H1 (cell line): Measurements from ENCODE around the gene LMBR1. TPM values are rescaled to one million over a fixed set of nuclear protein-coding genes. Genes with fewer than 3 reads are reported as not detected.

Experiments
- CTCF ChIA-PET: fragments of 300-600 bp; sonication (Branson Sonifier 250); formaldehyde crosslinking; loops from one replicate; lab custom pipeline; 2021; ENCODE audit not compliant: partially characterized antibody; lab: Charles Lee
- POLR2A ChIA-PET: fragments of 300-600 bp; sonication (Branson Sonifier 250); formaldehyde crosslinking; loops from one replicate; lab custom pipeline; 2021; ENCODE audit warnings: inconsistent platforms; ENCODE audit not compliant: partially characterized antibody; lab: Charles Lee
- DNase-seq, 2 experiments: peaks; one replicate each; pipeline versions ENCODE4 v3.0.0 to v3.0.0-alpha.2; 2010 to 2022; ENCODE audit warnings: low spot score in 2 of 2, low read depth in 1 of 2, mixed read lengths in 1 of 2
- FAIRE-seq: peaks from 2 replicates; lab custom pipeline; 2011; peaks lifted over from hg19 to GRCh38; lab: Jason Lieb, UNC
- H2AFZ ChIP-seq: 2 replicates; pipeline ENCODE4 v1.8.1; 2012; ENCODE audit warnings: low read length, inconsistent platforms
- H2AK5ac ChIP-seq: 2 replicates; pipeline ENCODE4 v1.6.1; 2013; ENCODE audit warnings: low read depth, low read length
- H2BK120ac ChIP-seq: replicated peaks from 2 replicates; pipeline ENCODE3; 2013; ENCODE audit warnings: low read depth, low read length, inconsistent platforms
- H2BK12ac ChIP-seq: 2 replicates; pipeline ENCODE4 v1.6.1; 2013; ENCODE audit warnings: low read depth, low read length
- H2BK15ac ChIP-seq: 2 replicates; pipeline ENCODE4 v1.6.1; 2013; ENCODE audit warnings: low read length
- H2BK20ac ChIP-seq: 2 replicates; pipeline ENCODE4 v1.6.1; 2013; ENCODE audit warnings: low read length
- H2BK5ac ChIP-seq: 2 replicates; pipeline ENCODE4 v1.6.1; 2013; ENCODE audit warnings: low read depth, low read length
- H3K14ac ChIP-seq: 2 replicates; pipeline ENCODE4 v1.6.1; 2013; ENCODE audit warnings: inconsistent platforms; ENCODE audit not compliant: insufficient read length
- H3K18ac ChIP-seq: 2 replicates; pipeline ENCODE4 v1.6.1; 2013; ENCODE audit warnings: low read length; ENCODE audit errors: extremely low read depth
- H3K23ac ChIP-seq: 2 replicates; pipeline ENCODE4 v1.6.1; 2013; ENCODE audit warnings: inconsistent platforms; ENCODE audit not compliant: insufficient read length
- H3K23me2 ChIP-seq: 2 replicates; pipeline ENCODE4 v1.6.1; 2013; ENCODE audit warnings: low read depth, low read length
- H3K27ac ChIP-seq: 2 replicates; pipeline ENCODE4 v1.6.1; 2011; ENCODE audit warnings: low read depth, low read length, inconsistent platforms
- H3K27me3 ChIP-seq, 4 experiments: replicated peaks in 1 of 4; 1 replicate in 1 of 4; 2 replicates in 3 of 4; pipeline versions ENCODE4 v1.6.1 to v1.8.1; 2011 to 2013; ENCODE audit warnings: low read length in 3 of 4, mild to moderate bottlenecking in 3 of 4, inconsistent platforms in 2 of 4, mixed read lengths in 2 of 4, moderate library complexity in 1 of 4; ENCODE audit not compliant: control insufficient read depth in 3 of 4, insufficient read depth in 3 of 4; ENCODE audit errors: extremely low read depth in 1 of 4
- H3K36me3 ChIP-seq, 4 experiments: 2 replicates each; pipeline versions ENCODE4 v1.6.1 to v1.8.1; 2011 to 2013; ENCODE audit warnings: mild to moderate bottlenecking in 4 of 4, low read length in 3 of 4, moderate library complexity in 2 of 4, control low read depth in 1 of 4, inconsistent platforms in 1 of 4; ENCODE audit not compliant: insufficient read depth in 4 of 4, control insufficient read depth in 2 of 4
- H3K4ac ChIP-seq: replicated peaks from 2 replicates; pipeline ENCODE3; 2013; ENCODE audit warnings: low read length, low read depth, mixed read lengths, inconsistent platforms; ENCODE audit not compliant: insufficient read length
- H3K4me1 ChIP-seq, 4 experiments: replicated peaks in 1 of 4; 1 replicate in 1 of 4; 2 replicates in 3 of 4; pipeline versions ENCODE4 v1.6.1 to v1.8.1; 2011 to 2013; ENCODE audit warnings: low read length in 3 of 4, inconsistent platforms in 2 of 4, mixed read lengths in 1 of 4; ENCODE audit not compliant: insufficient read depth in 4 of 4, control insufficient read depth in 3 of 4
- H3K4me2 ChIP-seq, 2 experiments: 2 replicates each; pipeline versions ENCODE4 v1.6.1 to v1.8.1; 2011 to 2013; ENCODE audit warnings: low read depth in 2 of 2, low read length in 2 of 2, control low read depth in 1 of 2, inconsistent platforms in 1 of 2, mild to moderate bottlenecking in 1 of 2; ENCODE audit not compliant: insufficient read depth in 1 of 2
- H3K4me3 ChIP-seq, 4 experiments: fragments of 200-600, 300-600 bp in 1 of 4; sonication (generic), shearing (Covaris generic), sonication (Bioruptor Twin) in 1 of 4; 2 replicates each; pipeline versions ENCODE4 v1.5.1 to v1.8.1; 2011 to 2016; ENCODE audit warnings: low read length in 4 of 4, low read depth in 3 of 4, control low read depth in 2 of 4, inconsistent platforms in 2 of 4, mild to moderate bottlenecking in 2 of 4, mixed read lengths in 1 of 4, moderate library complexity in 1 of 4; ENCODE audit not compliant: insufficient read depth in 2 of 4; ENCODE audit errors: extremely low read depth in 1 of 4
- H3K56ac ChIP-seq: replicated peaks from 2 replicates; pipeline ENCODE3; 2013; ENCODE audit warnings: low read depth, mild to moderate bottlenecking, mixed read lengths, low read length, inconsistent platforms; ENCODE audit not compliant: insufficient read length
- H3K79me1 ChIP-seq: 2 replicates; pipeline ENCODE4 v1.6.1; 2013; ENCODE audit warnings: low read depth, low read length, control low read depth
- H3K79me2 ChIP-seq, 2 experiments: 2 replicates each; pipeline versions ENCODE4 v1.6.1 to v1.8.1; 2012 to 2013; ENCODE audit warnings: low read length in 2 of 2, mild to moderate bottlenecking in 2 of 2, inconsistent platforms in 1 of 2; ENCODE audit not compliant: insufficient read depth in 2 of 2, control insufficient read depth in 1 of 2
- H3K9ac ChIP-seq, 4 experiments: replicated peaks in 1 of 4; 1 replicate in 1 of 4; 2 replicates in 3 of 4; pipeline versions ENCODE4 v1.6.1 to v1.8.1; 2011 to 2013; ENCODE audit warnings: low read depth in 3 of 4, low read length in 3 of 4, control low read depth in 2 of 4, mild to moderate bottlenecking in 2 of 4, moderate library complexity in 2 of 4, inconsistent platforms in 1 of 4; ENCODE audit errors: extremely low read depth in 1 of 4
- H3K9me3 ChIP-seq, 2 experiments: 2 replicates each; pipeline versions ENCODE4 v1.6.1 to v1.8.1; 2012 to 2013; ENCODE audit warnings: mild to moderate bottlenecking in 2 of 2, moderate library complexity in 2 of 2, control low read depth in 1 of 2, inconsistent platforms in 1 of 2, low read depth in 1 of 2, low read length in 1 of 2, mixed read lengths in 1 of 2; ENCODE audit not compliant: insufficient read depth in 2 of 2
- H4K20me1 ChIP-seq, 2 experiments: replicated peaks in 1 of 2; 2 replicates each; pipeline versions ENCODE3 to v1.8.1; 2011 to 2013; ENCODE audit warnings: inconsistent platforms in 2 of 2, low read length in 2 of 2, mild to moderate bottlenecking in 1 of 2; ENCODE audit not compliant: insufficient read depth in 2 of 2, control insufficient read depth in 1 of 2
- H4K5ac ChIP-seq: 2 replicates; pipeline ENCODE4 v1.6.1; 2013; ENCODE audit warnings: low read length, low read depth, mixed read lengths, inconsistent platforms; ENCODE audit not compliant: insufficient read length
- H4K8ac ChIP-seq: 2 replicates; pipeline ENCODE4 v1.8.0; 2013; ENCODE audit warnings: mild to moderate bottlenecking, moderate library complexity, low read length, inconsistent platforms; ENCODE audit not compliant: insufficient read depth; ENCODE audit errors: extremely low read depth
- H4K91ac ChIP-seq: replicated peaks from 2 replicates; pipeline ENCODE3; 2013; ENCODE audit warnings: low read length, mixed read lengths, inconsistent platforms; ENCODE audit not compliant: insufficient read length
- CBX8 ChIP-seq: fragments of 300-800, 300-1000 bp; sonication (generic); IDR thresholded peaks from 2 replicates; pipeline ENCODE4 v1.7.1; 2016; ENCODE audit warnings: low read depth, low read length, borderline replicate concordance
- GTF2F1 ChIP-seq: IDR thresholded peaks from 2 replicates; pipeline ENCODE4 v1.6.1; 2012; ENCODE audit warnings: low read depth, low read length, improper control_type of control experiment, borderline replicate concordance
- JUND ChIP-seq: IDR thresholded peaks from 2 replicates; pipeline ENCODE4 v1.6.1; 2011; ENCODE audit warnings: mild to moderate bottlenecking, improper control_type of control experiment, low read length
- NANOG ChIP-seq: IDR thresholded peaks from 2 replicates; pipeline ENCODE4 v1.6.1; 2011; ENCODE audit warnings: low read length, low read depth, mild to moderate bottlenecking, inconsistent platforms; ENCODE audit not compliant: insufficient read depth, poor library complexity, severe bottlenecking
- RAD21 ChIP-seq, 2 experiments: IDR thresholded peaks in 1 of 2; conservative IDR thresholded peaks in 1 of 2; 2 replicates each; pipeline ENCODE4 v1.6.1; 2011; ENCODE audit warnings: low read depth in 2 of 2, low read length in 2 of 2, improper control_type of control experiment in 1 of 2, inconsistent platforms in 1 of 2, mild to moderate bottlenecking in 1 of 2, moderate library complexity in 1 of 2
- RFX5 ChIP-seq: IDR thresholded peaks from 2 replicates; pipeline ENCODE4 v1.6.1; 2011; ENCODE audit warnings: low read depth, low read length, improper control_type of control experiment, borderline replicate concordance
- RNF2 ChIP-seq: fragments of 200-900, 300-1000 bp; sonication (generic); IDR thresholded peaks from 2 replicates; pipeline ENCODE4 v1.7.1; 2016; ENCODE audit warnings: borderline replicate concordance, low read depth, mild to moderate bottlenecking, antibody characterized with exemption, low read length; ENCODE audit not compliant: poor library complexity, severe bottlenecking; ENCODE audit errors: missing control alignments
- SIRT6 ChIP-seq: IDR thresholded peaks from one replicate; pipeline ENCODE4 v1.7.1; 2012; ENCODE audit warnings: low read length, inconsistent platforms
- TAF1 ChIP-seq: IDR thresholded peaks from 2 replicates; pipeline ENCODE4 v1.6.1; 2011; ENCODE audit warnings: mild to moderate bottlenecking, low read depth, low read length
- TAF7 ChIP-seq: optimal IDR thresholded peaks from 2 replicates; pipeline ENCODE3; 2011; ENCODE audit warnings: low read depth, mild to moderate bottlenecking, inconsistent platforms, low read length, moderate library complexity, borderline replicate concordance
- TEAD4 ChIP-seq: IDR thresholded peaks from 2 replicates; pipeline ENCODE4 v1.6.1; 2012; ENCODE audit warnings: low read depth, low read length, inconsistent platforms, mixed read lengths
- WGBS, 2 experiments: shearing (Covaris generic) in 1 of 2; methylation state at CpG; one replicate each; pipeline versions ENCODE4 v1.1.6 to v1.1.7; 2013 to 2015; ENCODE audit warnings: low lambda C conversion rate in 2 of 2, mixed read lengths in 2 of 2, inconsistent platforms in 1 of 2, low coverage in 1 of 2, missing lambda C conversion rate in 1 of 2; ENCODE audit not compliant: insufficient replicate concordance in 2 of 2, insufficient coverage in 1 of 2, insufficient read length in 1 of 2; ENCODE audit errors: extremely low coverage in 1 of 2, missing lambda C conversion rate in 1 of 2; 5-methylcytosine and 5-hydroxymethylcytosine counted together
- polyA plus RNA-seq, 7 experiments: library from polyadenylated mRNA; depleted of rRNA in 3 of 7; stranded (reverse) in 5 of 7; unstranded in 2 of 7; fragments of >200 nt in 5 of 7; fragments of 200-250 nt in 2 of 7; gene quantifications; 1 replicate in 5 of 7; 2 replicates in 1 of 7; 4 replicates in 1 of 7; pipeline versions ENCODE4 v1.2.1 to v1.2.3, GENCODE V29; 2011 to 2013; ENCODE audit warnings: missing spikeins in 2 of 7, mixed read lengths in 2 of 7
- total RNA-seq: library from RNA; stranded (reverse); fragmentation: NEBNext Ultra II Directional; extraction: Animal tissue kit (Norgen Biotek cat#: 25700); gene quantifications from 2 replicates; pipeline ENCODE4 v1.2.1, GENCODE V29; 2021
- TF ChIP-seq, protein P1 (sequence below): IDR thresholded peaks from 2 replicates; pipeline ENCODE4 v1.6.1; 2012; ENCODE audit warnings: inconsistent platforms
- TF ChIP-seq, protein P2 (sequence below): IDR thresholded peaks from 2 replicates; pipeline ENCODE4 v1.6.1; 2012; ENCODE audit warnings: inconsistent platforms

LMBR1 gene
- total and polyA plus RNA-seq, 2 of the 8 experiments (the other 6 are each of a cell fraction or from before 2014, with no cell fraction given), result 15.1 to 70.4 TPM

DNA sequence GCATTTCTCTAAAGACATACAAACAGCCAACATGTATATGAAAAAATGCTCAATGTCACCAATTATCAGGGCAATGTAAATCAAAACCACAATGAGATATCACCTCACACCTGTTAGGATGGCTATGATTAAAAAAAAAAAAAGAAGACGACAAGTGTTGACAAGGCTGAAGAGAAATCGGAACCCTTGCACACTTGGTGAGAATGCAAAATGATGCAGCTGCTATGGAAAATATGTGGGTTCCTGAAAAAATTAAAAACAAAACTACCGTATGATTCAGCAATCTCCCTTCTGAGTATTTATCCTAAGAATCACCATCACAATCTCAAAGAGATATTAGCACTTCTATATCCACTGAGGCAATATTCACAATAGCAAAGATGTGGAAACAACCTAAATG, 11.3 kb downstream of the LMBR1 start:
- POLR2A ChIA-PET, result no interaction called here
- CTCF ChIA-PET, result no interaction called here
- H3K79me2 ChIP-seq, result peaks cover 9 to 89% of the 10 kb centered on the region in 2 experiments
- TF ChIP-seq RFX5, result no peak
- TF ChIP-seq, protein P1, sequence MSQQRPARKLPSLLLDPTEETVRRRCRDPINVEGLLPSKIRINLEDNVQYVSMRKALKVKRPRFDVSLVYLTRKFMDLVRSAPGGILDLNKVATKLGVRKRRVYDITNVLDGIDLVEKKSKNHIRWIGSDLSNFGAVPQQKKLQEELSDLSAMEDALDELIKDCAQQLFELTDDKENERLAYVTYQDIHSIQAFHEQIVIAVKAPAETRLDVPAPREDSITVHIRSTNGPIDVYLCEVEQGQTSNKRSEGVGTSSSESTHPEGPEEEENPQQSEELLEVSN, result no peak
- no peak for TF ChIP-seq SIRT6
- TF ChIP-seq CBX8, result no peak
- TF ChIP-seq GTF2F1, result no peak
- TF ChIP-seq RNF2, result no peak
- TF ChIP-seq TAF1, result no peak
- TF ChIP-seq NANOG, result no peak
- TF ChIP-seq JUND, result no peak
- TF ChIP-seq, protein P2, sequence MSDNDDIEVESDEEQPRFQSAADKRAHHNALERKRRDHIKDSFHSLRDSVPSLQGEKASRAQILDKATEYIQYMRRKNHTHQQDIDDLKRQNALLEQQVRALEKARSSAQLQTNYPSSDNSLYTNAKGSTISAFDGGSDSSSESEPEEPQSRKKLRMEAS, result no peak
- TF ChIP-seq RAD21 (IDR thresholded peaks at IDR 0.05 in 1 of 2, conservative IDR thresholded peaks at IDR 0.05 in 1 of 2; ENCODE audit: low read depth in 2 of 2, low read length in 2 of 2), result no peak
- no peak for TF ChIP-seq TEAD4
- TF ChIP-seq TAF7, result no peak

More for the DNA sequence above, 11.3 kb downstream of the LMBR1 start:
- no peak overlapping the region for H3K9ac ChIP-seq
- no peak overlapping the region for H3K4me3 ChIP-seq
- H2BK5ac ChIP-seq, result no peak overlapping the region
- no peak overlapping the region for H3K18ac ChIP-seq
- H3K4ac ChIP-seq, result no peak overlapping the region
- H3K9me3 ChIP-seq, result peaks cover 3 to 5% of the 10 kb centered on the region in 2 experiments; a peak in 1 of 4 replicates
- DNase-seq (no peak), FAIRE-seq (no peak)
- no peaks in the 10 kb centered on the region for H3K36me3 ChIP-seq
- 86% methylated on average over 3 of the region's 3 CpGs; no CpG with 5 or more reads in 1 of the 2 experiments for WGBS, 2 experiments
- no peak overlapping the region for H3K14ac ChIP-seq
- H3K27ac ChIP-seq, result no peak overlapping the region
- H4K5ac ChIP-seq, result no peak overlapping the region
- H3K27me3 ChIP-seq, result no peaks in the 10 kb centered on the region
- no peaks in the 10 kb centered on the region; a peak in 1 of 7 replicates for H3K4me1 ChIP-seq
- H3K56ac ChIP-seq, result no peak overlapping the region
- no peak overlapping the region for H2BK120ac ChIP-seq
- no peak overlapping the region for H3K4me2 ChIP-seq
- H4K91ac ChIP-seq, result no peak overlapping the region
- H4K8ac ChIP-seq, result no peak overlapping the region
- no peak overlapping the region for H2AFZ ChIP-seq
- H2BK12ac ChIP-seq, result no peak overlapping the region
- peaks cover 12% of the 10 kb centered on the region for H3K79me1 ChIP-seq
- H4K20me1 ChIP-seq, result peaks cover 0 to 10% of the 10 kb centered on the region in 2 experiments
- no peak overlapping the region for H2BK15ac ChIP-seq
- H2AK5ac ChIP-seq, result no peak overlapping the region
- no peaks in the 10 kb centered on the region for H3K23me2 ChIP-seq
- H2BK20ac ChIP-seq, result no peak overlapping the region
- no peak overlapping the region for H3K23ac ChIP-seq
